Naive thymus-derived CD4-positive, alpha-beta T cell (primary cell): ENCODE results near the gene SIAH1. TPM values are rescaled to one million over a fixed set of nuclear protein-coding genes. Genes with fewer than 3 reads are reported as not detected.
"Not testable (repeated sequence)": the region's sequence is repeated elsewhere in the genome, so short reads cannot be mapped to it uniquely, and the experiment has no call there.

ENCODE experiments used
- ATAC-seq: fragments of 150-1000 bp; cut with Tn5 transposase; 2 replicates; pipeline ENCODE4 v1.10.0; 2021; ENCODE audit warnings: mild to moderate bottlenecking, moderate library complexity
- CTCF ChIA-PET: fragments of 350-600 bp; sonication (Branson Sonifier 250); formaldehyde crosslinking; loops from one replicate; lab custom pipeline; 2021; ENCODE audit warnings: antibody characterized with exemption; lab: Charles Lee
- POLR2A ChIA-PET: fragments of 350-600 bp; sonication (Branson Sonifier 250); formaldehyde crosslinking; loops from one replicate; lab custom pipeline; 2021; ENCODE audit warnings: antibody characterized with exemption, inconsistent platforms; lab: Charles Lee
- DNase-seq, 9 donors: peaks; one replicate each; pipeline versions ENCODE4 v3.0.0 to v3.0.0-alpha.2; 2020 to 2022; ENCODE audit warnings: mixed read lengths in 1 of 9
- H3K27ac ChIP-seq: one replicate; pipeline ENCODE4 v1.7.0; 2013; ENCODE audit warnings: mild to moderate bottlenecking, low read depth, low read length, moderate library complexity
- H3K27me3 ChIP-seq, 2 donors: one replicate each; pipeline ENCODE4 v1.7.0; 2013; ENCODE audit warnings: low read length in 2 of 2, mild to moderate bottlenecking in 2 of 2, moderate library complexity in 2 of 2; ENCODE audit not compliant: control insufficient read depth in 2 of 2, insufficient read depth in 2 of 2
- H3K36me3 ChIP-seq, 3 experiments: 1 replicate in 2 of 3; 2 replicates in 1 of 3; pipeline ENCODE4 v1.7.0; 2013; ENCODE audit warnings: low read length in 3 of 3, mild to moderate bottlenecking in 3 of 3, moderate library complexity in 1 of 3; ENCODE audit not compliant: insufficient read depth in 3 of 3, control insufficient read depth in 2 of 3
- H3K4me1 ChIP-seq, 2 donors: one replicate each; pipeline ENCODE4 v1.7.0; 2013; ENCODE audit warnings: low read length in 2 of 2, mild to moderate bottlenecking in 2 of 2, moderate library complexity in 1 of 2; ENCODE audit not compliant: control insufficient read depth in 2 of 2, insufficient read depth in 2 of 2
- H3K4me3 ChIP-seq: 2 replicates; pipeline ENCODE4 v1.7.0; 2013; ENCODE audit warnings: mild to moderate bottlenecking, low read length
- H3K9me3 ChIP-seq, 3 experiments: 1 replicate in 2 of 3; 2 replicates in 1 of 3; pipeline ENCODE4 v1.7.0; 2013; ENCODE audit warnings: low read length in 3 of 3; ENCODE audit not compliant: control insufficient read depth in 2 of 3
- H3K27ac Mint-ChIP-seq, 9 donors: one replicate each; pipeline ENCODE4 v1.8.0; 2020 to 2022; ENCODE audit warnings: mixed read lengths in 9 of 9, mild to moderate bottlenecking in 8 of 9, moderate library complexity in 5 of 9, inconsistent platforms in 2 of 9
- H3K27me3 Mint-ChIP-seq, 5 donors: one replicate each; pipeline ENCODE4 v1.8.0; 2021 to 2022; ENCODE audit warnings: mixed read lengths in 5 of 5, mild to moderate bottlenecking in 1 of 5
- H3K36me3 Mint-ChIP-seq, 5 donors: one replicate each; pipeline ENCODE4 v1.8.0; 2020 to 2022; ENCODE audit warnings: mixed read lengths in 5 of 5, mild to moderate bottlenecking in 3 of 5, inconsistent platforms in 1 of 5
- H3K4me1 Mint-ChIP-seq, 7 donors: one replicate each; pipeline ENCODE4 v1.8.0; 2020 to 2022; ENCODE audit warnings: mixed read lengths in 7 of 7, mild to moderate bottlenecking in 3 of 7, inconsistent platforms in 1 of 7
- H3K4me3 Mint-ChIP-seq, 10 donors: one replicate each; pipeline ENCODE4 v1.8.0; 2020 to 2022; ENCODE audit warnings: mild to moderate bottlenecking in 10 of 10, mixed read lengths in 10 of 10, moderate library complexity in 6 of 10, inconsistent platforms in 2 of 10
- H3K9me3 Mint-ChIP-seq, 11 donors: one replicate each; pipeline ENCODE4 v1.8.0; 2020 to 2022; ENCODE audit warnings: mixed read lengths in 11 of 11, mild to moderate bottlenecking in 4 of 11, inconsistent platforms in 1 of 11, moderate library complexity in 1 of 11
- intact Hi-C, 2 donors: fragments of 100-400 bp; cut with micrococcal nuclease; formaldehyde crosslinking; loops; one replicate each; pipeline ENCODE4 v1.15.1; 2023
- polyA plus RNA-seq, 2 donors: library from polyadenylated mRNA; unstranded; fragments of 300-500 nt; fragmentation: Illumina TruSeq; gene quantifications; one replicate each; pipeline ENCODE4 v1.2.3, GENCODE V29; 2021
- total RNA-seq, 6 experiments: library from RNA in 5 of 6; stranded (reverse) in 5 of 6; gene quantifications; 1 replicate in 5 of 6; 2 replicates in 1 of 6; pipeline ENCODE4 v1.2.3 and lab custom pipeline; 2021 to 2026

Gene SIAH1
- total and polyA plus RNA-seq, 7 experiments from 2014 or later, result 14.5 to 51.1 (median 19.8) TPM

- H3K4me3 ChIP-seq, H3K27ac ChIP-seq, intact Hi-C loops, H3K27me3 ChIP-seq, H3K27me3 Mint-ChIP-seq, ATAC-seq, H3K4me3 Mint-ChIP-seq, DNase-seq: not testable (repeated sequence)
- Histone ChIP-seq H3K4me1 (peaks cover 12 to 23% of the 10 kb centered on the region in 2 donors), H3K36me3 (peaks cover 3 to 27% (median 6%) of the 10 kb centered on the region in 3 experiments), H3K9me3 (peaks cover 4 to 28% (median 6%) of the 10 kb centered on the region in 3 experiments)
- H3K36me3 Mint-ChIP-seq, result peaks cover 25 to 73% (median 66%) of the 10 kb centered on the region in 5 donors
- ChIA-PET POLR2A (interaction anchor here (1.5 kb wide), 1 partner anchor 29 kb away, joined by 3 read pairs; no protein-coding TSS in a partner anchor), CTCF (interaction anchor here (0.6 kb wide), 1 partner anchor 36 kb away, joined by 4 read pairs; no protein-coding TSS in a partner anchor)
- H3K4me1 Mint-ChIP-seq, result peaks cover 10 to 55% (median 39%) of the 10 kb centered on the region in 7 donors
- H3K9me3 Mint-ChIP-seq, result peaks cover 8 to 53% (median 29%) of the 10 kb centered on the region in 11 donors
- peak overlapping the region in 3 of 9 donors; percentile 33 to 44 (median 34) for H3K27ac Mint-ChIP-seq
Measured at GRCh38 chr16:48313905-48314304, 71.3 kb downstream of the SIAH1 start.

GRCh38 chr16:48310908-48311641 is 74.1 kb downstream of the SIAH1 start:
- Mint-ChIP-seq H3K36me3 (peaks cover 38 to 88% (median 86%) of the 10 kb centered on the region in 5 donors), H3K4me3 (no peak overlapping the region), H3K27ac (no peak overlapping the region), H3K9me3 (peaks cover 12 to 77% (median 40%) of the 10 kb centered on the region in 11 donors), H3K27me3 (no peaks in the 10 kb centered on the region), H3K4me1 (peaks cover 2 to 30% (median 15%) of the 10 kb centered on the region in 7 donors)
- ATAC-seq (no peak), DNase-seq (peak in 2 of 9 donors; percentile 5 to 22)
- ChIA-PET POLR2A (no interaction called here), CTCF (interaction anchor here (0.5 to 1.0 kb wide), 3 partner anchors 11 to 1774 kb away, joined by 3 to 5 read pairs (median 4); no protein-coding TSS in a partner anchor)
- Histone ChIP-seq H3K27ac (no peak overlapping the region), H3K9me3 (peaks cover 4 to 31% (median 6%) of the 10 kb centered on the region in 3 experiments), H3K4me3 (no peak overlapping the region), H3K36me3 (peaks cover 3 to 51% (median 10%) of the 10 kb centered on the region in 3 experiments), H3K4me1 (no peaks in the 10 kb centered on the region), H3K27me3 (no peaks in the 10 kb centered on the region)
- intact Hi-C loops, result no loop called here

Other genes starting within 250 kb of the SIAH1 start
- gene ABCC12, start 229.4 kb downstream of the SIAH1 start, total RNA-seq, result not detected
- not detected for gene ABCC12, start 229.4 kb downstream of the SIAH1 start, polyA plus RNA-seq
- gene LONP2, start 141.1 kb downstream of the SIAH1 start, total RNA-seq, result 100 to 1,000 TPM in 2 of 5 experiments, 10 to 100 TPM in 3; 62.3 to 124 (median 83.0) TPM
- 10 to 100 TPM; 37.8 to 51.1 TPM for gene LONP2, start 141.1 kb downstream of the SIAH1 start, polyA plus RNA-seq
- gene ABCC11, start 137.9 kb downstream of the SIAH1 start, total RNA-seq, result under 1 TPM in 2 of 5 experiments, not detected in 3; 0.08 to 0.81 TPM
- gene ABCC11, start 137.9 kb downstream of the SIAH1 start, polyA plus RNA-seq, result not detected
- 10 to 100 TPM; 51.5 to 86.0 (median 57.6) TPM for gene N4BP1, start 224.8 kb upstream of the SIAH1 start, total RNA-seq
- gene N4BP1, start 224.8 kb upstream of the SIAH1 start, polyA plus RNA-seq, result 10 to 100 TPM; 32.7 to 42.2 TPM